AG09309 (cell line): ENCODE measurements around the gene RRP1B.
"Not testable (repeated sequence)": the region's sequence is repeated elsewhere in the genome, so short reads cannot be mapped to it uniquely, and the experiment has no call there.

ENCODE experiments used
- DNase-seq: peaks from one replicate; pipeline ENCODE4 v3.0.0-alpha.2; 2010; ENCODE audit warnings: low read depth
- H3K4me3 ChIP-seq: 2 replicates; pipeline ENCODE4 v1.5.1; 2011; ENCODE audit warnings: mild to moderate bottlenecking, low read depth, low read length, moderate library complexity; ENCODE audit not compliant: control insufficient read depth
- CTCF ChIP-seq: IDR thresholded peaks from 2 replicates; pipeline ENCODE4 v1.5.1; 2011; ENCODE audit warnings: mild to moderate bottlenecking, low read depth, low read length, inconsistent platforms; ENCODE audit not compliant: insufficient read depth, control insufficient read depth; ENCODE audit errors: missing control alignments

Gene RRP1B

DNA sequence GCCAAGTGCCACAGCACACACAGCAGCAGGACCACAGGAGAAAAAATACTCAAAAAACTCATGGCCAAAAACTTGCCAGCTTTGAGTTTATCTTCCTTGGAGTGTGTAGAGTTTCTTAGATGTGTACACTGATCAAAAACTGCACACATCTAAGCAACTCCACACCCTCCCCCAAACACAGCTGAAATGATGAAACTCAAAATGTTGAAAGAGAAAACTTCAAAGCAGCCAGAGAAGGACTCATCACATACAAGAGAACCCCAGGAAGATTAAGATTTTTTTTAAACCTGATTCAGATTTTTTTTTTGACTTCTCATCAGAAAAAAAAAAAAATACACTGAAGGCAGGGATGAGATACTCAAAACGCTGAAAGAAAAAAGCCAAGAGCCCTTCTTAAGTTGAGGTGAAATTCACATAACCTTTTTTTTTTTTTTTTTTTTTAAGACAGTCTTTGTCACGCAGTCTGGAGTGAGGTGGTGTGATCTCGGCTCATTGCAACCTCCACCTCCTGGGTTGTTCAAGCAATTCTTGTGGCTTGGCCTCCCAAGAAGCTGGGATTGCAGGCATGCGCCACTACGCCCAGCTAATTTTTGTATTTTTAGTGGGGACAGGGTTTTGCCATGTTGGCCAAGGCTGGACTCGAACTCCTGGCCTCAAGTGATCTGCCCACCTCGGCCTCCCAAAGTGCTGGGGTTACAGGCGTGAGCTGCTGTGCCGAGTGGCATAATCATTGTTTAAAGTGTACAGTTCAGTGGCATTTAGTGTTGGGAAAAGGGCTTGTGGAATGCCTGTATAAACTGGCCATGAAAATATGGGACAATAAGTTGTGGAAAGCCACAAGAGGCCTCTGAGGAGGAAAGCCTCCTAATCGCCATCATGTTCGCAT lies 38.6 kb downstream of the RRP1B start:
- no peak for TF ChIP-seq CTCF
- no peak overlapping the region for H3K4me3 ChIP-seq
- DNase-seq, result no peak

DNA sequence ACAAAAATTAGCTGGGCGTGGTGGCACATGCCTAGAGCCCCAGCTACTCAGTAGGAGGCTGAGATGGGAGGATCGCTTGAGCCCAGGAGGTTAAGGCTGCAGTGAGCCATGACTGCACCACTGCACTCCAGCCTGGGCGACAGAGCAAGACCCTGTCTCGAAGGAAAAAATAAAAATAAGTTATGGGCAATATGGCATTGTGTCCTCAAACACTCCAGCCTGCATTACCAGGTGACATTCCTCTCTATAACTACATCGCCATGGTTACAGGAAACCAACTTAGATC lies 40.1 kb downstream of the RRP1B start:
- not testable (repeated sequence) for DNase-seq, H3K4me3 ChIP-seq

DNA sequence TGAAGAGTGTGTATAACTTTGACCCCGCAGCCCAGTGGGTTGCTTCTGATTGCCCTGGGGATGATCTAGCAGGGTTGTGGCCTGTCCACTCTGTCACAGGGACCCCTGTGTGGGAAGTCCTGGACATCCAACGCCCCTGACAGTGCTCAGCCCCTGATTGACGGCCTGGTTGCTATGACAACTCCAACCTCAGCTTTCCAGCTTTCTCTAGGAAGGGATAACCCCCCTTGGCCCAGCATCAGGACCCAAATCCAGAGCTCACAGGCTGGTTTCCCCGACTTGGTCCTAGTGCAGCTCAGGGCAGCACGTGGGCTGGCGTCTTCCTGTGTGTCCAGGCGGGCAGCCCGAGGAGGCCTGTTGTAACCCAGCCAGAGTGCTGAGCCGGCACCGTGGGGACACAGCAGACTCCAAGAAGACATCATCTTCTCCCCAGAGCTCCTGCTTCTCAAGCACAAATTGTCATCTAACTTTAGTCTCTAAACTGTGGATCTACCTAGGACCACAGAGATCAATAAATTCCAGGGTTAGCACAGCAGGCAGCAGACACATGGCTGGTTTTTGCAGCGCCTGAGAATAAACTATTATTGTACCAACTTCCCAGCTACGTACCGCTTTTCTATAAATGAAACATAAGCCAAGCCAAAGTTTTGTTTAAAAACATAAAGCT lies 40.7 kb downstream of the RRP1B start:
- no peak overlapping the region for H3K4me3 ChIP-seq
- no peak for DNase-seq
- no peak for TF ChIP-seq CTCF

GRCh38 chr21:43701936-43702784 lies 42.8 kb downstream of the RRP1B start:
- no peak overlapping the region for H3K4me3 ChIP-seq
- TF ChIP-seq CTCF, result no peak
- no peak for DNase-seq

DNA sequence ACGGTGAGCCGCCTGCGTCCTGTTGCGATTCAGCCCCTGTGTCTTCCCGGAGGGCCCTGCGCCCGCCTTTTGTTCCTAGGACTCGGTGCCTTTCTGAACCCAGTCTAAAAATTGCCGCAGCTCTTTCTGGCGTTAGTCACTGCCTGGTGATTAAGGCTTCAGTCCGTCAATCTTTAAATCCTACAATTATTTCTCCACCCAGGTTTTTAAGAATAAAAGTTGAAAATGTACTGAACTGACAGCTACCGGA lies 43.4 kb downstream of the RRP1B start:
- no peak for TF ChIP-seq CTCF
- no peak overlapping the region for H3K4me3 ChIP-seq
- no peak for DNase-seq

DNA sequence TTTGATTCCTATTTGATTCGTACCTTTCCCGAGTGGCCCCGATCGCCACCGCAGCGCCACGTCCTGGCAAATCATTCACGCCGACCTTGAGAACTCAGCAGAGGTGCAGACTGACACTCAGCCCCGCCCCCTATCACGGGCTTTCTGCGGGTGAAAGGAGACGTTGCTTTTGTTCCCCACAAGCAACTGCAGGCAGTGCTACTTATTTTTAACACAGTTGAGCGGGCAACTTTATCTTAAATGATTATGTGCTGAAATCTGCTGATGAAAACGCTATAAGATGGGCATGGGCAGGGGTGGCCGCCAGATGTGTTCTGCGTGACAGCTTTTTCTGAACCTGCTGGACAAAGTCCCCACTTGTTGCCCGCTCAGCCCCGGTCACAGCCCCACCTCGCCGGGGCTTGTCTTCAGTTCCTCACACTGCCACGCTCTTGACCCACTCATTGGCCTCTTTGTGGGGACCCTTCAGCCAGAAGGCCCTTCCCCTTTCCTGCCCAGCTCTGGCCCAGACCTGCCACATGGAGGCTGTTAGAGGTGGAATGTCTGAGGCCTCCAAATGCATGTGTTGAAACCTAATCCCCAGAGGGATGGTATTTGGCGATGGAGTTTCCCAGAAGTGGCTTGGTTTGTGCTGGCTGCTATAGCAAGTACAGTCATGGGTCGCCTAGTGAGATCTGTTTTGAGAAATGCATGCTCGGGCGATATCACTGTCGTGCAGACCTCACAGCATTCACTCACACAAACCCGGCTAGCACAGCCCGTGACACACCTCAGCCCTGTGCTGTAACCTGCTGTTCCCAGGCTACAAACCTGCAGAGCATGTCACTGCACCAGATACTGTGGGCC lies 43.9 kb downstream of the RRP1B start:
- no peak for DNase-seq
- no peak overlapping the region for H3K4me3 ChIP-seq
- no peak for TF ChIP-seq CTCF
